ENCODE results near the gene OMP. TPM values are rescaled to one million over a fixed set of nuclear protein-coding genes. Genes with fewer than 3 reads are reported as not detected.

The OMP gene
- total RNA-seq, 1 donor from 2014 or later = not detected

GRCh38 chr11:77082838-77083565, 19.6 kb upstream of the OMP start:
- H3K9me3 Mint-ChIP-seq (ENCODE audit: unreplicated experiment) = peaks cover 12% of the 10 kb centered on the region
- no peaks in the 10 kb centered on the region for H3K27me3 Mint-ChIP-seq (ENCODE audit: unreplicated experiment)
- H3K27ac Mint-ChIP-seq (ENCODE audit: unreplicated experiment) = peak overlapping the region; percentile 47
- DNase-seq (ENCODE audit: extremely low spot score, unreplicated experiment) = no peak
- H3K4me1 Mint-ChIP-seq (ENCODE audit: unreplicated experiment) = peaks cover 11% of the 10 kb centered on the region
- peaks cover 7% of the 10 kb centered on the region for H3K36me3 Mint-ChIP-seq (ENCODE audit: unreplicated experiment)
- no peak for TF ChIP-seq CTCF (IDR thresholded peaks at IDR 0.05)
- H3K4me3 Mint-ChIP-seq (ENCODE audit: unreplicated experiment) = peak overlapping the region; percentile 38

- Mint-ChIP-seq H3K36me3 (ENCODE audit: unreplicated experiment) (peaks cover 1% of the 10 kb centered on the region), H3K4me3 (ENCODE audit: unreplicated experiment) (no peak overlapping the region), H3K27ac (ENCODE audit: unreplicated experiment) (no peak overlapping the region), H3K9me3 (ENCODE audit: unreplicated experiment) (peaks cover 5% of the 10 kb centered on the region), H3K4me1 (ENCODE audit: unreplicated experiment) (peaks cover 11% of the 10 kb centered on the region), H3K27me3 (ENCODE audit: unreplicated experiment) (no peaks in the 10 kb centered on the region)
- TF ChIP-seq CTCF (IDR thresholded peaks at IDR 0.05) = no peak
- DNase-seq (ENCODE audit: extremely low spot score, unreplicated experiment) = no peak
These were observed 18.9 kb upstream of the OMP start for GRCh38 chr11:77083566-77084245.

GRCh38 chr11:77084581-77085191, 18.0 kb upstream of the OMP start:
- no peaks in the 10 kb centered on the region for H3K36me3 Mint-ChIP-seq (ENCODE audit: unreplicated experiment)
- H3K4me3 Mint-ChIP-seq (ENCODE audit: unreplicated experiment) = no peak overlapping the region
- no peaks in the 10 kb centered on the region for H3K27me3 Mint-ChIP-seq (ENCODE audit: unreplicated experiment)
- H3K9me3 Mint-ChIP-seq (ENCODE audit: unreplicated experiment) = no peaks in the 10 kb centered on the region
- DNase-seq (ENCODE audit: extremely low spot score, unreplicated experiment) = no peak
- H3K27ac Mint-ChIP-seq (ENCODE audit: unreplicated experiment) = no peak overlapping the region
- peaks cover 11% of the 10 kb centered on the region for H3K4me1 Mint-ChIP-seq (ENCODE audit: unreplicated experiment)
- TF ChIP-seq CTCF (IDR thresholded peaks at IDR 0.05) = no peak

- TF ChIP-seq CTCF (IDR thresholded peaks at IDR 0.05) = no peak
- no peaks in the 10 kb centered on the region for H3K36me3 Mint-ChIP-seq (ENCODE audit: unreplicated experiment)
- no peaks in the 10 kb centered on the region for H3K27me3 Mint-ChIP-seq (ENCODE audit: unreplicated experiment)
- DNase-seq (ENCODE audit: extremely low spot score, unreplicated experiment) = no peak
- H3K9me3 Mint-ChIP-seq (ENCODE audit: unreplicated experiment) = no peaks in the 10 kb centered on the region
- H3K4me3 Mint-ChIP-seq (ENCODE audit: unreplicated experiment) = no peak overlapping the region
- peaks cover 11% of the 10 kb centered on the region for H3K4me1 Mint-ChIP-seq (ENCODE audit: unreplicated experiment)
- H3K27ac Mint-ChIP-seq (ENCODE audit: unreplicated experiment) = no peak overlapping the region
These were observed 17.0 kb upstream of the OMP start for GRCh38 chr11:77085652-77086051.
